GM21515 (cell line): ENCODE measurements around the gene ART1.
"Not testable (repeated sequence)": the region's sequence is repeated elsewhere in the genome, so short reads cannot be mapped to it uniquely, and the experiment has no call there.

Experiments
- ATAC-seq: cut with Tn5 transposase; IDR thresholded peaks from one replicate; pipeline ENCODE4 v1.9.1; 2021; ENCODE audit not compliant: unreplicated experiment

ART1 gene, protein sequence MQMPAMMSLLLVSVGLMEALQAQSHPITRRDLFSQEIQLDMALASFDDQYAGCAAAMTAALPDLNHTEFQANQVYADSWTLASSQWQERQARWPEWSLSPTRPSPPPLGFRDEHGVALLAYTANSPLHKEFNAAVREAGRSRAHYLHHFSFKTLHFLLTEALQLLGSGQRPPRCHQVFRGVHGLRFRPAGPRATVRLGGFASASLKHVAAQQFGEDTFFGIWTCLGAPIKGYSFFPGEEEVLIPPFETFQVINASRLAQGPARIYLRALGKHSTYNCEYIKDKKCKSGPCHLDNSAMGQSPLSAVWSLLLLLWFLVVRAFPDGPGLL

DNA sequence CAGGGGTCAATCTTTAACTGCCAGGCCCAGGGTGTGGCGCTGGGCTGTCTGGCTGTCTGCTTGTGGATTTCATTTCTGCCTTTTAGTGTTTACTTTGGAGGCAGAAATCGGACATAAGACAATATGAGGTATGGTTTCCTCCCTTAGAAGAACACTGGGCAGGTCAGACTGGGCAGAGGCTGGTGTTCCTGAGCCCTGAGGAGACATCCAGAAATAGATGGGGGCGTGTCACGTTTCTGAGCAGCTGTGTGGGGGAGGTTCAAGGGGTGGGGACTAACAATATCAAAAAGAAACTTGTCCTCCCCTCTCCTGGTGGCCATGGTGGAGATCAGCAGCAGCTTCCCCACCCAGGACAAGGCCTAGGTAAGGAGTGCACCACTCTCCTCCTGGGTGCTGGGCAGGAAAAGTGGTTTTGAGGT is at the start of gene ART1:
Gene ART1 (plus strand): TSS at position 312 of the 419 bp plus-strand sequence. CDS start 14,086 bp downstream, outside the sequence.
- no peak for ATAC-seq

DNA sequence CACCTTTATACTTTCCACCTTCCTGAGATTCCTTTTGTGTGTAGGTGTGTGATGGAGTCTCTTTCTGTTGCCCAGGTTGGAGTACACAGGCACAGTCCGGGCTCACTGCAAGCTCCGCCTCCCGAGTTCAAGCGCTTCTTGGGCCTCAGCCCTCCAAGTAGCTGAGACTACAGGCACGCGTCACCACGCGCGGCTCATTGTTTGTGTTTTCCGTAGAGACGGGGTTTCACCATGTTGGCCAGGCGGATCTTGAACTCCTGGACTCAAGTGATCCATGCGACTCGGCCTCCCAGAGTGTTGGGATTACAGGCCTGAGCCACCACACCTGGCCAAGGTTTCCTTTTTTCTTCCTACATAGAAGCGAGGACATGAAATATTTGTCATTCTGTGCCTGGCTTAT is 47.2 kb upstream of the ART1 start:
- ATAC-seq: not testable (repeated sequence)

DNA sequence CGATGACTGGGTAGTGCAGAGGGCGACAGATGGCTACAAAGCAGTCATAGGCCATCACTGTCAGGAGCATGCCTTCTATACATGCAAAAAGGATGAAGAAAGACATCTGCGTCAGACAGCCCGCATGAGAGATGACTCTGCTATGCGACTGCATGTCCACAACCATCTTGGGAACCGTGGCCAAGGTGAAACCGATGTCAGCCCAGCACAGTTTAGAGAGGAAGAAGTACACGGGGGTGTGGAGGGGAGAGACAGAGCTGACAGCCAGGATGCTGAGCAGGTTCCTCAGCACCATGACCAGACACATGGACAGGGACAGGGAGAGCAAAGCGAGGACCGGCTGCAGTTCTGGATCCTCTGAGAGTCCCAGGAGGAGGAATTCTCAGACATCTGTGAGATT is 44.7 kb upstream of the ART1 start:
- not testable (repeated sequence) for ATAC-seq

DNA sequence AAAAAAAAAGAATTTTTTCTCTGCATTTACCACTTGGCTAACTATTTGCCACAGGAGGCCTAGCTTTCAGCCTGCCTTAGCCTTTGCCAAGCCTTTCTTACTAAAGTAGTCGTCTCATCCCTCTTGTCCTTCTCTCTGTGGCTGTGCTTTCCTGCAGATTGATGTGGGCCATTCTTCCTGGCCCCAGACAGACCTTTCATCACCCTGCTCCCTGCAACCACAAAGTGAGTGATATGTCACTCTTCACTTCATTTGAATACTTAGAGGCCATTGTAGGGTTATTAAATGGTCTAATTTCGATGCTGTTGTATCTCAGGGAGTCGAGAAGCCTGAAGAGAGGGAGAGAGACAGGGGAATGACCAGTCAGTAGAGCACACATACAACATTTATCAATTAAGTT is 40.8 kb upstream of the ART1 start:
- ATAC-seq: no peak

DNA sequence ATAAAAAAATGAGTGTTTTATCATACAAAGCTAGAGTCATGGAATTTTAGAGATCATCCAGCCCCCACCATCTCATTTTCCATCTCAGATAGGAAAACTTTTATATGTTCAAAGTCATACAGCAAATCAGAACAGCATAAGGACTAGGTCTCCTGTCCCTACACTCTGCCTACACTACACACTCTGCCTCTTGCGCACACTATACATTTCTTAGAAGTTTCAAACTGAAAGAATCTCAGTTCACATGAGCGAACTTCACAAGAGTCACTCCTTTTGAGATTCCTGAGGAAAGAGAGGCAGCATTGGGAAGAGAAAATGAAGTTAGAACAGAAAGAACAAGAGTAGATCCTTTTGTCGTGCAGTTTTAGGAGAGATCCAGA is 39.7 kb upstream of the ART1 start:
- ATAC-seq: no peak

DNA sequence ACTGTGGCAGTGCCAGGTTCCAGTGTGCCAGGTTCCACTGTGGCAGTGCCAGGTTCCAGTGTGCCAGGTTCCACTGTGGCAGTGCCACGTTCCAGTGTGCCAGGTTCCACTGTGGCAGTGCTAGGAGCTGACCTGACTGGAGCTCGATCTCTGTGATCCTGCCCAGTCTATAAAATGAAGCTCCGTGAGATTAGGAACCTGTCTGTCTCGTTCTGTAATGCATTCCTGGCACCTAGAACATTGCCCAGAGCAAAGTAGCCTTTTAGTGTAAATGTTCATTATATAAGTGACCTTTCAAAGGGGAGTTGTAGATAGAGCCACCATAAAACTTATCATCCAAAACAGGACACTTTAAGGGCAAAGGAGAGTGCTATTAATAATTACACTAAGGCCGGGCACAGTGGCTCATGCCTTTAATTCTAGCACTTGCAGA is 39.1 kb upstream of the ART1 start:
- no peak for ATAC-seq

DNA sequence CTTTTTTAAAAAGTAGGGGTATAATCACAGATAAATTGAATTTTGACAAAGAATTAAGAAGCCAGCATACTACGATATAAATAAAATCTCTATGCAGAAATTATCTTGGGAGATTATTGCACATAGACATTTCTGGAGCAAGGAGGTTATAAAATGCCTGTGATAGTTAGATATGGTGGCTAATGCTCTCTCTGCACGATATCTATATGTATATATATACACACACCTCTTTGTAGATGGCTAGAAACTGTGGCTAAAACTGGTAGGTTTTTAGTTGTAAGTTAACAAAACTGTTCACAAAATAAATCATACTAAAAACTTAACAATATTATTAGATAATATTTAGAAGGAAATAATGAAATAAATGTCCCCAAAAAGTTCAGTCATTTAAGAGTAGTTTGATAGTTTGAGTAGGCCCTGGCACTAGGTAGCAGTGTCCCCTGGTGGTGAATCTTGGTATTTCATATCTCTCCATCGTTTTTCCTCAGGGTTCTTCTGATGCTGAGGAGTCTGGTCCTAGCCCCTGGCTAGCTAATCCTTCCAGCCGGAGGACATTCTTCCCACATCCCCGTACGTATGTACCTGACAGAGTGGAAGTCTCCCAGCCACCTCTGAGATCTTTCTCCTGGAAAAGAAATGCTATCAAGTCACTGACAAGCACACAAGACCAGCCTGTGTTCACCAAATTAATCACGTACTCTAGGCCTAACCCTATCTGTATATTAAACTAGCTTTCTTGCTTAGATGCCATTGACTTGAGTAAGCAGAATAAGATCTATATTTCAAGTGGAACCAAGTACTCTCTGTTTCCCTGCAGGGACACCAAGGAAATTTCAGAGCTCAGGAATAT is 35.3 kb upstream of the ART1 start:
- ATAC-seq: no peak

DNA sequence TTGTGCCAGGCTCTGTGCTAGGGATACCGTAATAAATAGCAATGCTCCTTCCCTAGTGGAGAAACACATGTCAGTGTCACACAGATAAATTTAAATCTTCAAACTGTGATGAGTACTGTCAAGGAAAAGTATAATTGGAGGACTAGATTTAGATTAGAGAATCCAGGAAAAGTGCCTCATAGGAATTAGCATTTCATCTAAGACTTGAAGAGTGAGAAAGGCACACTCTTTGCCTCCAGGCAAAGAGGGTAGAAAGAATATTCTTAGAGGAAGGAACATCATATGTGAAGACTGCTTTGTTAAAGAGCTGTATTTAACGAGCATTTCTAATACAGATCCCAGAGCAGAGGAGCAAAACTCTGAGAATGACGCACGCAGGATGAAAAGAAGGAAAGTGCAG is 34.1 kb upstream of the ART1 start:
- ATAC-seq: no peak

DNA sequence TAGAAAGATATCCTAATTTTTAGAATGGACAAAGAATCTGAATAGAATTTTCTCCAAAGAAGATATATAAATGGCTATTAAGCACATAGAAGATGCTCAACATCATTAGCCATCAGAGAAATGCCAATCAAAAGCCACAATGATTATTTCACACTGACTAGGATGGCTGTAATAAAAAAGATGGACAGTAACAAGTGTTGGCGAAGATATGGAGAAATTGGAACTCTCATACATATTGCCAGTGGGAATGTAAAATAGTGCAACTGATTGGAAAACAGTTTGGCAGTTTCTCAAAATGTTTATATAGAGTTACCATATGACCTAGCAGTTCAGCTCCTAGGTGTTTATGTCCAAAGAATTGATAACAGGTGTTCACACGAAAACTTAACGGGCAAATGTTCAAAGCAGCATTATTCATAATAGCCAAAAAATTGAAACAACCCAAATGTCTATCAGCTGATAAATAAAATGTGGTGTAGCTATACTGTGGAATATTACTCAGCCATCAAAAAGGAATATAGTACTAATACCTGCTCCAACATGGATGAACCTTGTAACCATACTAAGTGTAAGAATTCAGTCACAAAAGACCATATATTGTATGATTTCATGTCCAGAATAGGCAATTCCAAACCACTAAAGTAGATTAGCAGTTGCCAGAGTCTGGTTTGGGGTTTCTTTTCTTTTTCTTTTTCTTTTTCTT is 32.8 kb upstream of the ART1 start:
- no peak for ATAC-seq

DNA sequence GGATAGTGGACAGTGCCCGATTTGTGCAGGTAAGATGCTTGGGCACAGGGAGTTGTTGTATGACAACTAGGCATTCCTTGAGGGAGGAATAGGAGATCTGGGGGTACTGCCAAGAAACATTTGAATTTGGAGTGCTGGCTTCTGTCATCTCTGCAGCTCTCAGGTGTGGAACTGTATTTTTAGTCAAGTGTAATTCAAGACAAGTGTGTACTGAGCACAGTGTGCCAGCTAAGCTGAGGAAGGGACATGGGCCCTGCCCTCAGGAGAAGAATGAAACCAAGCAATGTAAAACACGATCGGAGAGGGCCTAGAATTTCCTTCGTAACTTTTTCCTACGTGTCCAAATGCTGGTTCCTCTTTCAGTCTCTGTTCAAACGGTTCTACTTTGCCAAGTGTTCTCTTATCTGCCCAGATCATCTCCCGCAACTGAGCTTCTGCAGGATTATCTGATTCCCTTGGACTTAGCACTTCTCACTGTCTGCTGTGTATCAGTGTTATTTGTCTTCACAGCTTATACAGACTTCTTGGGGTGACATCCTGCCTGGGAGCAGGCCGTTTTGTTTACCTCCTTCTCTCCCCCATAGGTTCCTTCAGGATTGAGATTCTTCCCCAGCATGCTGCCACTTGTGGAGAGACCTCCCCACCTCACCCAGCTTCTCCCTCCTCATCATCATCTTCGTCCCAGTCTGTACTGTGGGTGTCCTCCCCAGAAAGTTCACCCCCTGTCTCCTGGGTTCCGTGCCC is 30.8 kb upstream of the ART1 start:
- ATAC-seq: no peak

DNA sequence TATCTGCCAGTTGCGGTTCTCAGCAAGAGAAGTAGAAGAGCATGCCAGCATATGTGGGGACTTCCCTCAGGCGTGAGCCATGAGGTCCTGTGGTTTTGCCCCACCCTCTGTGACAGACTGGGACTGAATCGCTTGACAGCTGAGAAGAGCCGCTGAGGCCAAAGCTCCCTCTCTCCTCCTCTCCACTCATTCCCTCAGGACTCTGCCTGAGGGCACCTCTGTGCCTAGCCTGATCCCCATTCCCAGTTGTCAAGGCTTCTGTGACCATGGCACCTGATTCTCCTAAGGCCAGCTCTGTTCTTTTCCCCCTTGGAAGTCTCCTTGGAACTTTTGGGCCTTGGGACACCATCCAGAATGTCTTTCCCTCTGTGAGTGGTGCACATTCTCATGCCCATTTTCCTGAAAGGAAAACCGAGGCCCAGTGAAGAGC is 30.2 kb upstream of the ART1 start:
- ATAC-seq: no peak

DNA sequence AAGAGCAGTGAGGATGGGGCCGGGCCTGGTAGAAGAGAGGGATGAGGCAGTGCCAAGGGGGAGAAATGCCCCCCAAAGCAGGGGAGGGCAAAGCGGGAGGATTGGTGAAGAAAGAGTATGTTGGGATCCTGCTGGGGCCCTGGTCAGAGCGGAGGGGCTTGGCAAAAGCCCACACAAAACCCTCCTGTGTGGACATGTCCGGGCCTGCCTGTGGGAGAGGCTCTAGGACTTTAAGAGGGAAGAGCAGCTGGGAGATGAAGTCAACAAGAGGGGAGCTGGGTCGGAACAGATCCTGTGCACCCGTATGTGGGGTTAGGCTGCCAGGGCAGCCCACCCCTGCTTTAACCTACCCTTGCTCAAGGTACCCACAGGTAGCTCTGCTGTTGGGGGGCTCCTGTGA is 28.9 kb upstream of the ART1 start:
- ATAC-seq: no peak

DNA sequence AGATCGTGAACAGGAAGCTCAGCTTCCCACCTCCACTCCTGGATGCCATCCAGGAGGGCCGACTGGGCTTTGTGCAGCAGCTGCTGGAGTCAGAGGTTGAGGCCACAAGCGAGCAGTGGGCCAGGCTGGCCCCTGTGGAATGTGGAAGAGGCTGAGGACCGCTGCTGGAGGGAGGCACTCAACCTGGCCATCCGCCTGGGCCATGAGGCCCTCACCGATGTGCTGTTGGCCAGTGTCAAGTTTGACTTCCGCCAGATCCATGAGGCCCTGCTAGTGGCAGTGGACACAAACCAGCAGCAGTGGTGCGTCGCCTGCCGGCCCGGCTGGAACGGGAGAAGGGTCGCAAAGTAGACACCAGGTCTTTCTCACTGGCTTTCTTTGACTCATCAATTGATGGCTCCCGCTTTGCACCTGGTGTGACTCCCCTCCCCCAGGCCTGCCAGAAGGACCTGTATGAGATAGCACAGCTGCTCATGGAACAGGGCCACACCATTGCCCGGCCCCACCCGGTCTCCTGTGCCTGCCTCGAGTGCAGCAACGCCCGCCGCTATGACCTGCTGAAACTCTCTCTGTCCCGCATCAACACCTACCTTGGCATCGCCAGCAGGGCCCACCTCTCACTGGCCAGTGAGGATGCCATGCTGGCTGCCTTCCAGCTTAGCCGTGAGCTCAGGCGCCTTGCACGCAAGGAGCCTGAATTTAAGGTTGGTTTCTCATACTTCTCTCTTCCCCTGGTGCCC is 28.0 kb upstream of the ART1 start:
- no peak for ATAC-seq

DNA sequence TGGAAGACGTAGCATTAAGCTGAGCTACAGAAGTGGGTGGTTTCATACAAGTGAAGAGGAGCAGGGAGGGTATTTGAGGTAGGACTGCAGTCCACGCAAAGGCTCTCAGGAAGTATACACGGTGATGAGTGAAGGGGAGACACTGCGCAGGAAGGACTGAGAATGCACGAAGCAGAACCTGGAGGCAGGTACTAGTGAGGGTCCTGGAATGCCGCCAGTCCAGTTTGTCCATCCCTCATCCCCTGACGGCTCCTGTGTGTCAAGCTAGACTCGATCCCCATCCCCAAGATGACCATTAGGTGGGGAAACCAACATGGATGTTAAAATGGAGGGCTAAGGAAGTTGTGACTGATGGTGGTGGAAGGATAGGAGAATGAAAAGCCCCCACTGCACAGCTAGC is 26.9 kb upstream of the ART1 start:
- no peak for ATAC-seq

DNA sequence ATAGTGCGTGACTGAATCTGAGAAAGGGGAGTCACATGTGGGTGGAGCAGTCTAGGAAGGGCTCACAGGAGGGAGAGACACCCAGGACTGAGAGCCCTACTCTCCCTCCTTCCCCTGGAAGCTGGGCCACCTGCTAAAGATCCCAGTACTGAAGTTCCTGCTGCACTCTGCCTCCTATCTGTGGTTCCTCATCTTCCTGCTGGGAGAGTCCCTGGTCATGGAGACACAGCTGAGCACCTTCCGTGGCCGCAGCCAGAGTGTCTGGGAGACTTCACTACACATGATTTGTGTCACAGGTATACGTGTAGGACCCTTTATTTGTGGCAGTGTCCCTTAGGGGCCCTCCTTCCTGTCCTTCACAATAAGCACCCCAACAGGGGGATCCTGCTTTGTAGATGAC is 22.4 kb upstream of the ART1 start:
- no peak for ATAC-seq

DNA sequence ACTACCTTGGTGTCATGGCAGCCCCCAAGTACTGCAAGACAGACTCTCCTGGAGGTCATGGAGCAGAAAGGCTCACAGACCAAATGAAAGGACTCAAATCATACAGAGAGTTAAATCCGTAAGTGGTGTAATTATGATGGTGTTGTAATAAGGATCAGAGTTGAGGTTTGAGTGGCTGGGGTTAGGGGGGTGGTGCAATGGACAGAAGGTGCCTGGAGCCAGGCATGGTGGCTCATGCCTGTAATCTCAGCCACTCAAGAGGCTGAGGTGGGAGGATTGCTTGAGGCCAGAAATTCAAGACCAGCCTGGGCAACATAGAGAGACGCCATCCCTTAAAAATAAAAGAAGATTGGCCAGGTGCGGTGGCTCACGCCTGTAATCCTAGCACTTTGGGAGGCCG is 21.8 kb upstream of the ART1 start:
- no peak for ATAC-seq

DNA sequence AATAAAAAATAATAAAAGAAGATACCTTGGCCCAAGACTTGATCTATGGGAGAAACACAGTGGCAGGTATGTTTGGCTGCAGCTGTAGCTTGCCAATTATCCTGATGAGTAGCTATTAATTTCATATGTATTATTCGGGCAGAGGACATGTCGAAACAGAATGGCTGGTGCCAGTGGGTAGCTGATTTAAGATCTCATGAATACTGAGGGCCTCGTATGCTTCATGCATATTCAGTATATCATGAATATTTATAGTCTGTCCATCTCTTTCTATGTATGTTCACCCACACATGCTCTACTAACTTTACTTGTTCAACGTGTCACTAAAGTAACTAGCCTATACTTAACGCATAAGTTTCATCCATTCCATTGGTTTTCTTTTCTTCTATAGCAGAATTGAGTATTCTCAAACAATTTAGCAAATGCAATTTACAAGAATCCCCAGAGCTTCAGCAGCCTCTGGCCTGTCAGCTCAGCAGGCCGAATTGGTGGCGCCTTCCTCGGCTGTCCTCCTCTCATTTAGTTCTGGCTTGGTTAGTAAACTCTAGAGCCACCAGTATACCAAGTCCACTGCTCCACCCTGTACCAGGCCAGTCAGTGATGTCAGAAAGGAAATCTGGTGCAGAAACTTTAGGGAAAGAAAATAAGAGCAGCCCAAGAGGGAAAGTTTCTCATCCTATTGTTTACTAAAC is 21.0 kb upstream of the ART1 start:
- no peak for ATAC-seq

DNA sequence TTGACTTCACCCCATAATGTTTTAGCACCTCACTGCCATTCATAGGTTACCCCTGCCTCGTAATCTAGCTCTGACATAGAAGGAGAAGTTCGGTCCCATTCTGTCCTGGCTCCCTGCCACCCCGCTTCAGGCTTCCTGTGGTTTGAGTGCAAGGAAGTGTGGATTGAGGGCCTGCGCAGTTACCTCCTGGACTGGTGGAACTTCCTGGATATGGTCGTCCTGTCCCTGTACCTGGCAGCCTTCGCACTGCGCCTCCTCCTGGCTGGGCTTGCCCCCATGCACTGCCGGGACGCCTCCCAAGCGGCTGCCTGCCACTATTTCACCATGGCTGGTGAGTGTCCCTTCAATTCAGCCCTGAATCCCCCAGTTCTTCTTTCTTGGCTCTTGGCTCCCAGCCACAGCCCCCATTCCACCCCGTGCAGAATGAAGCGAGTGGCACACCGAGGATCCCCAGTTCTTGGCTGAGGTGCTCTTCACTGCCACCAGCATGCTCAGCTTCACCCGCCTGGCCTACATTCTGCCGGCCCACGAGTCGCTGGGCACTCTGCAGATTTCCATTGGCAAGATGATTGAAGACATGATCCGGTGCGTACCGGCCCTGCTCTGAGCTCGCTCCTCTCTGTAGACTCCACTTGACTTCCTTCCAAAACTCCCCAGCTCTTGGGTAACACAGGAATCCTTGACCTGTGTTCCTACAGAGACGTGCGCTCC is 18.5 kb upstream of the ART1 start:
- ATAC-seq: no peak

DNA sequence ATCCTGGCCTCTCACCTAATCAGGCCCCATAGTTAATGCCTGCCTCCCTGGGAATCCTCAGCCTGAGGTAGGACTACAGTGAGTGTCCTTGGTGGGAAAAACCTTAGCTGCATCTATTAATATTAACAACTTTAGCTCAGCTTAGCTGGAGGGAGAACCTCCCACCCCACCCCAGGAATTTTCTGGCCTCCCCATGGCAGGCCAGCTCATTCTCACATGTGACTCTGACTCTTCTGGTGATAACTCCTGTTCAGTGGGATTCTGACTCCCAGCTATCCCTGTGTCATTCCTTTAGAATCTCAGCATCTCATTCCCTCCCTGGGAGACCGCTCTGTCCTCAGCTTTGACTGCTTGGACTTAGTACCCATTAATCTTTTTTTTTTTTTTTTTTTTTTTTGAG is 17.6 kb upstream of the ART1 start:
- no peak for ATAC-seq
